PC-3 (cell line): ENCODE data around the gene PDIA6. TPM values are rescaled to one million over a fixed set of nuclear protein-coding genes. Genes with fewer than 3 reads are reported as not detected.

ENCODE experiments used
- ATAC-seq: fragments of 200-7000 bp; cut with Tn5 transposase; 2 replicates; pipeline ENCODE4 v1.9.1; 2020; ENCODE audit warnings: mild to moderate bottlenecking, moderate library complexity
- BruUV-seq: library from RNA; stranded (reverse); fragments of 400-500 nt; replicated peaks from 2 replicates; lab custom pipeline; 2021; lab: Mats Ljungman, UMichigan
- CTCF ChIA-PET: fragments of 300-600 bp; sonication (Branson Sonifier 250); formaldehyde crosslinking; loops from one replicate; lab custom pipeline; 2022; ENCODE audit warnings: antibody characterized with exemption; lab: Charles Lee
- POLR2A ChIA-PET: fragments of 300-600 bp; sonication (Branson Sonifier 250); formaldehyde crosslinking; loops from one replicate; lab custom pipeline; 2022; ENCODE audit warnings: antibody characterized with exemption; ENCODE audit not compliant: unreplicated experiment; lab: Charles Lee
- DNase-seq: peaks from one replicate; pipeline ENCODE4 v3.0.0-alpha.2; 2015
- H2AFZ ChIP-seq: fragments of 300-600 bp; sonication (generic); 2 replicates; pipeline ENCODE4 v1.6.0; 2016; ENCODE audit warnings: antibody characterized with exemption, low read length
- H3F3A ChIP-seq: fragments of 300-600 bp; sonication (generic); one replicate; pipeline ENCODE4 v1.6.0; 2017; ENCODE audit warnings: antibody characterized with exemption, low read length, control low read depth, mild to moderate bottlenecking; ENCODE audit not compliant: unreplicated experiment
- H3K27ac ChIP-seq: fragments of 300-600 bp; sonication (generic); 2 replicates; pipeline ENCODE4 v1.5.1; 2016; ENCODE audit warnings: mild to moderate bottlenecking, low read length
- H3K27me3 ChIP-seq: fragments of 300-600 bp; sonication (generic); 2 replicates; pipeline ENCODE4 v1.6.1; 2016; ENCODE audit warnings: low read length, mixed read lengths
- H3K36me3 ChIP-seq: fragments of 300-600 bp; sonication (generic); 2 replicates; pipeline ENCODE4 v1.6.1; 2016; ENCODE audit warnings: low read depth, mixed run types, low read length, mixed read lengths
- H3K4me1 ChIP-seq: fragments of 300-600 bp; sonication (generic); 2 replicates; pipeline ENCODE4 v1.5.1; 2016; ENCODE audit warnings: low read length; ENCODE audit not compliant: insufficient read depth
- H3K4me2 ChIP-seq: fragments of 300-600 bp; sonication (generic); 2 replicates; pipeline ENCODE4 v1.6.0; 2016; ENCODE audit warnings: low read length
- H3K4me3 ChIP-seq: fragments of 300-600 bp; sonication (generic); 2 replicates; pipeline ENCODE4 v1.5.1; 2016; ENCODE audit warnings: mild to moderate bottlenecking, low read length, mixed read lengths
- H3K79me2 ChIP-seq: fragments of 300-600 bp; sonication (generic); 2 replicates; pipeline ENCODE4 v1.6.1; 2017; ENCODE audit warnings: low read length, mixed read lengths
- H3K9ac ChIP-seq: fragments of 300-600 bp; sonication (generic); 2 replicates; pipeline ENCODE4 v1.6.0; 2016; ENCODE audit warnings: mild to moderate bottlenecking, low read length
- H3K9me2 ChIP-seq: fragments of 300-600 bp; sonication (generic); replicated peaks from 2 replicates; pipeline ENCODE4 v1.6.1; 2016; ENCODE audit warnings: mixed run types, low read length, mixed read lengths
- H3K9me3 ChIP-seq: fragments of 300-600 bp; sonication (generic); 2 replicates; pipeline ENCODE4 v1.6.1; 2016; ENCODE audit warnings: low read length, mixed read lengths
- H4K20me1 ChIP-seq: fragments of 300-600 bp; sonication (generic); 2 replicates; pipeline ENCODE4 v1.6.1; 2016; ENCODE audit warnings: low read length, mixed read lengths
- EZH2 ChIP-seq: fragments of 300-600 bp; sonication (generic); IDR thresholded peaks from one replicate; pipeline ENCODE4 v1.6.1; 2017; ENCODE audit warnings: antibody characterized with exemption, mild to moderate bottlenecking, low read length; ENCODE audit not compliant: unreplicated experiment
- EZH2phosphoT487 ChIP-seq: fragments of 300-600 bp; sonication (generic); IDR thresholded peaks from 2 replicates; pipeline ENCODE4 v1.6.1; 2018; ENCODE audit warnings: mild to moderate bottlenecking, antibody characterized with exemption, low read length, borderline replicate concordance
- intact Hi-C: fragments of 100-400 bp; cut with micrococcal nuclease; formaldehyde crosslinking; loops from 2 replicates; pipeline ENCODE4 v1.9.0; 2023
- total RNA-seq: library from RNA; depleted of rRNA; stranded (reverse); fragments of >200 nt; gene quantifications from 2 replicates; pipeline ENCODE4 v1.2.3, GENCODE V29; 2014
- TF ChIP-seq, protein P1 (sequence below): fragments of 300-600 bp; sonication (generic); conservative IDR thresholded peaks from 2 replicates; pipeline ENCODE4 v1.5.1; 2017; ENCODE audit warnings: antibody characterized with exemption, low read depth, mild to moderate bottlenecking, low read length

The PDIA6 gene
- total RNA-seq, 1 experiment from 2014 or later = 351 TPM

DNA sequence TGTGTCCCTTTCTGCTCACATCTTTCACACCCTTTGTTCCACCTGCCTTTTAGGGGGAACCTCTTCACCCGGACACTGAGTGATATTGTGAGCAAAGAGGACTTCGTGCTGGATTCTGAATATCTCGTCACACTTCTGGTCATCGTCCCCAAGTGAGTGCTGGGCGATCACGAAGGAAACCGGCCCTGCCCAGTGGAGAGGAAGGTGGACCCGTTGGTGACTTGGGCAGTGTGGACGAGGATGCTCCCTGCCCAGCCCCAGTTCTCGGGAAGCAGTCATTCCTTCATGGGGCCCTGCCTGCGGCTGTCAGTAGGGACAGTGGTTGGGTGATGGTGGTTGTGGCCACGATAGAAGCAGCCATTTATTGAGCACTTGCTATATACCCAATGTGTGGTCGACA lies 40.8 kb downstream of the PDIA6 start:
- ATAC-seq = no peak
- Histone ChIP-seq H2AFZ (no peak overlapping the region), H3K4me2 (no peak overlapping the region), H3K9ac (no peak overlapping the region), H3K79me2 (no peaks in the 10 kb centered on the region), H4K20me1 (no peaks in the 10 kb centered on the region), H3K36me3 (no peaks in the 10 kb centered on the region), H3K4me1 (no peaks in the 10 kb centered on the region), H3K4me3 (no peak overlapping the region), H3K27ac (no peak overlapping the region), H3K9me3 (no peaks in the 10 kb centered on the region), H3K9me2 (no peaks in the 10 kb centered on the region), H3F3A (no peaks in the 10 kb centered on the region), H3K27me3 (no peaks in the 10 kb centered on the region)
- TF ChIP-seq, protein P1, sequence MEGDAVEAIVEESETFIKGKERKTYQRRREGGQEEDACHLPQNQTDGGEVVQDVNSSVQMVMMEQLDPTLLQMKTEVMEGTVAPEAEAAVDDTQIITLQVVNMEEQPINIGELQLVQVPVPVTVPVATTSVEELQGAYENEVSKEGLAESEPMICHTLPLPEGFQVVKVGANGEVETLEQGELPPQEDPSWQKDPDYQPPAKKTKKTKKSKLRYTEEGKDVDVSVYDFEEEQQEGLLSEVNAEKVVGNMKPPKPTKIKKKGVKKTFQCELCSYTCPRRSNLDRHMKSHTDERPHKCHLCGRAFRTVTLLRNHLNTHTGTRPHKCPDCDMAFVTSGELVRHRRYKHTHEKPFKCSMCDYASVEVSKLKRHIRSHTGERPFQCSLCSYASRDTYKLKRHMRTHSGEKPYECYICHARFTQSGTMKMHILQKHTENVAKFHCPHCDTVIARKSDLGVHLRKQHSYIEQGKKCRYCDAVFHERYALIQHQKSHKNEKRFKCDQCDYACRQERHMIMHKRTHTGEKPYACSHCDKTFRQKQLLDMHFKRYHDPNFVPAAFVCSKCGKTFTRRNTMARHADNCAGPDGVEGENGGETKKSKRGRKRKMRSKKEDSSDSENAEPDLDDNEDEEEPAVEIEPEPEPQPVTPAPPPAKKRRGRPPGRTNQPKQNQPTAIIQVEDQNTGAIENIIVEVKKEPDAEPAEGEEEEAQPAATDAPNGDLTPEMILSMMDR = no peak
- TF ChIP-seq EZH2phosphoT487 (no peak), EZH2 (no peak)
- CTCF ChIA-PET = no interaction called here
- no peak for DNase-seq
- POLR2A ChIA-PET = no interaction called here
- intact Hi-C loops = no loop called here
- no TSS peak for BruUV-seq

DNA sequence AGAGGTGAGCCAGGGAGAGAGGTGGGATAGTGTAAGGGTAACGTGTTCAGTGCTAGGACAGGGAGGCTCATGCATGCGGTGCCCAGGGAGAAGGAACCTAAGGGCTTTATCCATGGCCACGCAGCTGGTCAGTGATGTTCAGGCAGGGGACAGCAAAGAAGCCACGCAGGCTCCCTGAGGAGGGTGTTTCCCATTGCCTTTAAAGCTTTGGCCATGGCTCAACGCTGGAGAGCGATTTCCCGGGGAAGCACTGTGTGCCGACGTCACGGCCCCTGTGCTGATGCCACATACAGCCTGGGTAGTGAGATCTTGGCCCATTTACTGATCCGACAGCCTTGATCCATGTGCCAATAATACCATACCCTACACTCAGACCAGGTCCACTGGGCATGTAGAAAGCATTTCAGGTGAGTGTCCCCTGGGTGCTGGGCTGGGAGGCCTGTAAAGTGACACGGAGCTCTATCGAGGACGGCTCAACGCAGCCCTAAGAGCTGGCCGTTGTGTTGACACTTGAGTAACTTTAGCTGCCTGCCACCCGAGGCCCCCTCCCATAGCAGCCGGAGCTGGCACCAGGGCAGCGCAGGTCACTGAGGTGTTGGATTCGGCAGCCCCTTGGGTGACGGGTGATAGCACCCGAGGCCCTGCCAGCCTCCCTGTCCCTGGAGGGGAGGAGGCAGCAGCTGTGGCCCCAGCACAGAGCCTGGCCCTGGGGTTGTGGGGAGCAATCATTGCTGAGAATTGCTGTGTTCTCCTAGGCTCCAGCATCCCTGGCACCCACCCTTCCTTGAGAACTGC lies 41.4 kb downstream of the PDIA6 start:
- Histone ChIP-seq H3K79me2 (no peaks in the 10 kb centered on the region), H3K27me3 (no peaks in the 10 kb centered on the region), H3K27ac (no peak overlapping the region), H3K9me3 (no peaks in the 10 kb centered on the region), H3K4me3 (no peak overlapping the region), H3F3A (no peaks in the 10 kb centered on the region), H3K4me2 (no peak overlapping the region), H2AFZ (no peak overlapping the region), H3K9me2 (no peaks in the 10 kb centered on the region), H4K20me1 (no peaks in the 10 kb centered on the region), H3K9ac (no peak overlapping the region), H3K36me3 (no peaks in the 10 kb centered on the region), H3K4me1 (no peaks in the 10 kb centered on the region)
- ChIA-PET CTCF (no interaction called here), POLR2A (no interaction called here)
- intact Hi-C loops = no loop called here
- no TSS peak for BruUV-seq
- TF ChIP-seq, protein P1 = no peak
- TF ChIP-seq EZH2 (no peak), EZH2phosphoT487 (no peak)
- no peak for ATAC-seq
- DNase-seq = no peak

DNA sequence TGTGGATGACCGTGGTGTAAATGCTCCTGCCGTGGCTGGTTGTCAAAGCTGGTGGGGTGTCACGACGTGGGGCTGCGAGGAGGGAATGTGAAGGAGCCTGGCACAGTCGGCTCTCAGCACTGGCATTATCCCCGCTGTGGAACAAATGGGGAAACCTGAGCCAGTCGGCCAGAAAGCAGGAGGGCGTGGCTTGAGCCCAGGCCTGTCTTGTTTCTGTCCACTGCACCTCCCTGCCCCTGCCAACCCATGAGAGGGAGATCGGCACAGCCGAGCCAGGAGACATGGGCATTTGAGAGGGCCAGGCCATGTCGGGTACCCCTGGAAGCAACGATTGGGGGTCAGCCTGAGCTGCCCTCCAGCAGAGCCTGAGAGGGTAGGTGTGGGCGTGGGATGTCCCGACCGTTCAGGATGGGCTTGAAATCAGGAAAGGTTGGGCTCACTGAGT lies 44.5 kb downstream of the PDIA6 start:
- CTCF ChIA-PET = no interaction called here

More for the DNA sequence above, 44.5 kb downstream of the PDIA6 start:
- no peaks in the 10 kb centered on the region for H4K20me1 ChIP-seq
- H3K9ac ChIP-seq = no peak overlapping the region
- DNase-seq = no peak
- no peak overlapping the region for H2AFZ ChIP-seq
- intact Hi-C loops = no loop called here
- H3K9me3 ChIP-seq = no peaks in the 10 kb centered on the region
- H3K4me1 ChIP-seq = peaks cover 8% of the 10 kb centered on the region
- H3K4me2 ChIP-seq = no peak overlapping the region
- no peaks in the 10 kb centered on the region for H3K36me3 ChIP-seq
- no peak for ATAC-seq
- no peaks in the 10 kb centered on the region for H3K79me2 ChIP-seq
- H3K27me3 ChIP-seq = no peaks in the 10 kb centered on the region
- H3F3A ChIP-seq = no peaks in the 10 kb centered on the region
- H3K4me3 ChIP-seq = no peak overlapping the region
- no TSS peak for BruUV-seq
- no peak overlapping the region for H3K27ac ChIP-seq
- no peak for TF ChIP-seq EZH2
- TF ChIP-seq EZH2phosphoT487 = no peak
- TF ChIP-seq, protein P1 = no peak
- no peaks in the 10 kb centered on the region for H3K9me2 ChIP-seq
- POLR2A ChIA-PET = no interaction called here
